MM.1S (cell line): ENCODE results near the gene LRIT1.

ENCODE experiments used
- EZH2 ChIP-seq: fragments of 300-600 bp; sonication (generic); optimal IDR thresholded peaks from 2 replicates; pipeline ENCODE3; 2017; ENCODE audit warnings: low read depth, mild to moderate bottlenecking, antibody characterized with exemption, low read length, mixed read lengths
- TF ChIP-seq, protein P1 (sequence below): fragments of 300-600 bp; sonication (generic); IDR thresholded peaks from 2 replicates; pipeline ENCODE4 v1.5.1; 2016; ENCODE audit warnings: antibody characterized with exemption, low read length, mixed read lengths

DNA sequence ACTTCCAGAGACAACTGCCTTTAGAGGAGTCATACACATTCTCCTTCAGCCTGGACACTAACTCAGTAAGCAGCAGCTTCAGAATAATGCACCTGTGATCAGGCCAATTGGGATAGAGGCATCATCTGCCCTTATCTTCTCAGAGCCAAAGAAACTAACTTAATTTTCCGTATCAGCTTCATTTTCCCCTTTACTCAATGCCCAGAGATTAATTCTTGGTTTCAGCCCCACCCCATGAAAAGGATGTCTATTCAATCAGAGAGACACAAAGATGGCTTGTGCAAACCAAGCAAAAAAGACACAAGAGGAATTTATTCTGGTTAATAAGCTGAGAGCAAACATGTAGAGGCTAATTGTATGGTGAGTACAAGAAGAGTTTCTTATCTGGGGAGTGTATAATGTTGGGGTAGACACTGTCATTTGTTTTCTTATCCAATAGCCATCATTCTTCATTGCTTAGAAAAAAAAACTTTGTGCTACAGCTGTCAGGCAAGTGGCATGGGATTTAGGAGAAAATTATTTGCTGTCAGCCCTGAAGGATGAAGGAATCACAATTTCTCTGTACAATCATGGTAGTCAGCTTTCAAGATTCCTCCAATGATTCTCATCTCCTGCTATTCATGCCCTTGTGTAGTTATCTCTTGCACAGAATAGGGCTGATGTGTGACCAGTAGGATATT, 48.3 kb upstream of the LRIT1 start:
- TF ChIP-seq, protein P1, sequence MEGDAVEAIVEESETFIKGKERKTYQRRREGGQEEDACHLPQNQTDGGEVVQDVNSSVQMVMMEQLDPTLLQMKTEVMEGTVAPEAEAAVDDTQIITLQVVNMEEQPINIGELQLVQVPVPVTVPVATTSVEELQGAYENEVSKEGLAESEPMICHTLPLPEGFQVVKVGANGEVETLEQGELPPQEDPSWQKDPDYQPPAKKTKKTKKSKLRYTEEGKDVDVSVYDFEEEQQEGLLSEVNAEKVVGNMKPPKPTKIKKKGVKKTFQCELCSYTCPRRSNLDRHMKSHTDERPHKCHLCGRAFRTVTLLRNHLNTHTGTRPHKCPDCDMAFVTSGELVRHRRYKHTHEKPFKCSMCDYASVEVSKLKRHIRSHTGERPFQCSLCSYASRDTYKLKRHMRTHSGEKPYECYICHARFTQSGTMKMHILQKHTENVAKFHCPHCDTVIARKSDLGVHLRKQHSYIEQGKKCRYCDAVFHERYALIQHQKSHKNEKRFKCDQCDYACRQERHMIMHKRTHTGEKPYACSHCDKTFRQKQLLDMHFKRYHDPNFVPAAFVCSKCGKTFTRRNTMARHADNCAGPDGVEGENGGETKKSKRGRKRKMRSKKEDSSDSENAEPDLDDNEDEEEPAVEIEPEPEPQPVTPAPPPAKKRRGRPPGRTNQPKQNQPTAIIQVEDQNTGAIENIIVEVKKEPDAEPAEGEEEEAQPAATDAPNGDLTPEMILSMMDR: no peak
- no peak for TF ChIP-seq EZH2
